KOPT-K1 (cell line): Measurements from ENCODE around the gene FGF14.
"Not testable (repeated sequence)": the region's sequence is repeated elsewhere in the genome, so short reads cannot be mapped to it uniquely, and the experiment has no call there.

Source experiments
- H3K27ac ChIP-seq: fragments of 200-600 bp; sonication (generic); 2 replicates; pipeline ENCODE4 v1.5.1; 2016; ENCODE audit warnings: antibody characterized with exemption, mild to moderate bottlenecking, low read depth, low read length; ENCODE audit not compliant: poor library complexity, severe bottlenecking
- H3K36me3 ChIP-seq: fragments of 200-600 bp; sonication (generic); 2 replicates; pipeline ENCODE4 v1.5.1; 2017; ENCODE audit warnings: antibody characterized with exemption, mild to moderate bottlenecking, low read length, moderate library complexity; ENCODE audit not compliant: insufficient read depth
- H3K9me3 ChIP-seq: fragments of 200-600 bp; sonication (generic); 2 replicates; pipeline ENCODE4 v1.5.1; 2017; ENCODE audit warnings: antibody characterized with exemption, low read length, mild to moderate bottlenecking; ENCODE audit not compliant: insufficient read depth, poor library complexity, severe bottlenecking

Gene FGF14

DNA sequence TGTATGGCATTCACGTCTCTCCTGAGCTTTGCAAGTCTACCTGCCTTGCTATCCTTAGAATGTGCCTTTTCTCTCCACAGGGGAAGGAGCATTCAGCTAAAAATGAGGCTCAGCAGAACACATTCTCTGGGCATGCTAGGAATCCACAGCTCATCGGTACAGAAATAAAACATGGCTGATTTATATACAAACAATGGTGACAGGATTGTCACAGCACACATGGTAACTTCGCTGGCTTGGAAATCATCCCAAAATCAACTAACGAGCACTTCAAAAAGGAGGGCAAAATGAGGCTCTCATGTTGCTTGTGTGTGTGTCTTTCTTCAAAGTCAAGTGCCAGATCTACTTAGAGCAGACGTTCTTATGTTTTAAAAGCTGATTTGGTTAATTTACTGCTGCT, 373.0 kb downstream of the FGF14 start:
- no peak overlapping the region for H3K27ac ChIP-seq
- H3K36me3 ChIP-seq: no peaks in the 10 kb centered on the region
- no peaks in the 10 kb centered on the region for H3K9me3 ChIP-seq

DNA sequence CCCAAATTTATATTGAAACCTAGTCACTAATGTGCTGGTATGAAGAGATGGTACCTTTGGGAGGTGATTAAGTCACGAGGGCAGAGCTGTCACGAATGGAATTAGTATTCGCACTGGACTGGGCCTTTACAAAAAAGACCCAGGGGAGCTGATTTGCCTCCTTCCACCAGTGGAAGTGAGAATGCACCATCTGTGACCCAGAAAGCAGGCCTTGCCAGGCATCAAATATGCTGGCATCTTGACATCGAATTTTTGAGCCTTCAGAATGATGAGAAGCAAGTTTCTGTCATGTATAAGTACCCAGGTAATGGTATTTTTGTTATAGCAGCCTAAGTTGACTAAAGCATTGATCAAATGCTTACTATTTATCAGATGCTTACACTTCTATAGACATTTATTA, 373.6 kb downstream of the FGF14 start:
- no peaks in the 10 kb centered on the region for H3K9me3 ChIP-seq
- H3K27ac ChIP-seq: no peak overlapping the region
- no peaks in the 10 kb centered on the region for H3K36me3 ChIP-seq

DNA sequence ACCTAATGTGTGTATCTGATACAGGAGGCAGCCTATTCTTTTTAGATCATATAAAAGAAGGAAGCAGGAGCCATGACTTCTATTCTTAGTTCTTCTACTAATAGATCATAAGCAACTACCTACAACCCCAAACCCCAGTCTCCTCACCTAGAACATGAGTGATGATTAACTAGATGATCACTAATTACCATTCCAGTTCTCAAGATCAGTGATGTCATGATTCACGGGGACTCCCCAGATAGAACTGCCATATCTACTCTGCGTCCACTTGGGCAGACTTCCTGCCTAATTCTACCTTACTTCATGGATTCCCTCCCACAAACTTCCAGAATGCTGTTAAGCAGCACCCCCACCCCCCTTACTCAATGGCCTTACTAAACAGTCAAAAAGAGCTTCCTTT, 380.1 kb downstream of the FGF14 start:
- Histone ChIP-seq H3K36me3 (no peaks in the 10 kb centered on the region), H3K27ac (no peak overlapping the region), H3K9me3 (peaks cover 8% of the 10 kb centered on the region)

DNA sequence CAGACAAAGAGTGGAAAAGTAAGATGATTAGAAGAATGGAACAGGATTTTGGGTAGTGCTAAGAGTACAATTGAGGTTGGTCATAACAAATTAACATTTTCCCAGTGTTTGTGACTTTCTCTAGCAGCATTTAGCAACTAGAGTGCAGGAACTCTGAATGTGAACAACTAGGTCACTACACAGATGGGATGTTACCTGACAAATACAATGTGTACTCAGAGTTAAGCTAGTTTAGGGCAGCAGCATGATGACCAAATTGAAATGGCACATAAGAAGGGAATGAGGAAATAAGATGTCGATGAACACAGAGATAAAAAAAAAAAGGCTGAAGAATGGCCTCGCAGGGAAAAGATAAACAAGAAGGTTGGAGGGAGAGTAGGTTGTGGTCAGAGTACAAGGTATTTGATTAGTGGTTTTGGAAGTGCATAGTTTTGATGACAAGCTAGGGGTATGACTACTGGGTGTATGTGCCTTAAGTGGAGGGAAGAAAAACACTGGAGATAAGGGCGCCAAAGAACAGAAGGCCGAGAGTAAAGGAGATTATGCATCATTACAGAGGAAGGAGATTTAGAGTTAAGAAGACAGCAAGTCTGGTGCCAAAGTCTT, 381.1 kb downstream of the FGF14 start:
- Histone ChIP-seq H3K27ac (no peak overlapping the region), H3K9me3 (peaks cover 8% of the 10 kb centered on the region), H3K36me3 (no peaks in the 10 kb centered on the region)

DNA sequence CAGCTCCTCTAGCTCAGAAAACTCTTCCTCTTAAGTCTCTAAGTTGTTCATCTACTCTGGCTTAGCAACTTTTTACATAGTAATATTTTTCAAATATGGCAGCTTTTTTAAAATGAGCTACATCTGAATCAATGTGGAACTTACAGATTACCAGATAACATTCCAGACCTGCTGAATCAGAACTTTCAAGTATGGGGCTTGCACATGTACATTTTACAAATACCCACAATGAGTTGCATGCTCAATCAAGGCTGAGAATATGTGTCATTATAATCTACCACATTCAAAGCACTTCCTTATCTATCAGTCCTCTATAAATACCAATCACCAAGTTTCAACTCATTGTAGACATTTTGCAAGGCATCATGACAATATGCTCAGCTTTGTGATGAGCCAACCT, 383.1 kb downstream of the FGF14 start:
- Histone ChIP-seq H3K9me3 (peaks cover 8% of the 10 kb centered on the region), H3K36me3 (no peaks in the 10 kb centered on the region), H3K27ac (no peak overlapping the region)

DNA sequence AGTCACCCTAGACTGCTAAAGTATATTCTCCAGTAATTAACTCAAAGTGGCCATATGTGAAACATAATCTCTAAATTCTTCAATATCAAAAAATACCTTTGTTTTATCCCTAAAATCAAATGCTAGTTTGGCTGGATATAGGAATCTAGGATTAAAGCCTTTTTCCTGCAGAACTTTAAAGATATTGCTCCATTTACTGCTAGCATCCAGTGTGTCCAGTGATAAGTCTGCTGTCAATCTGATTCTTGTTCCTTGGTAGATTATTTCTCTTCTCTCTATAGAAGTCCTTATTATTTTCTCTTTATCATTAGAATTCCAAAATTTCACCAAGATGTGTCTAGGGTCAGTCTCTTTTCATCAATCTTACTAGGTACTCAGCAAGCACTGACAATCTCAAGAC, 384.6 kb downstream of the FGF14 start:
- Histone ChIP-seq H3K36me3 (no peaks in the 10 kb centered on the region), H3K9me3 (peaks cover 8% of the 10 kb centered on the region), H3K27ac (no peak overlapping the region)

DNA sequence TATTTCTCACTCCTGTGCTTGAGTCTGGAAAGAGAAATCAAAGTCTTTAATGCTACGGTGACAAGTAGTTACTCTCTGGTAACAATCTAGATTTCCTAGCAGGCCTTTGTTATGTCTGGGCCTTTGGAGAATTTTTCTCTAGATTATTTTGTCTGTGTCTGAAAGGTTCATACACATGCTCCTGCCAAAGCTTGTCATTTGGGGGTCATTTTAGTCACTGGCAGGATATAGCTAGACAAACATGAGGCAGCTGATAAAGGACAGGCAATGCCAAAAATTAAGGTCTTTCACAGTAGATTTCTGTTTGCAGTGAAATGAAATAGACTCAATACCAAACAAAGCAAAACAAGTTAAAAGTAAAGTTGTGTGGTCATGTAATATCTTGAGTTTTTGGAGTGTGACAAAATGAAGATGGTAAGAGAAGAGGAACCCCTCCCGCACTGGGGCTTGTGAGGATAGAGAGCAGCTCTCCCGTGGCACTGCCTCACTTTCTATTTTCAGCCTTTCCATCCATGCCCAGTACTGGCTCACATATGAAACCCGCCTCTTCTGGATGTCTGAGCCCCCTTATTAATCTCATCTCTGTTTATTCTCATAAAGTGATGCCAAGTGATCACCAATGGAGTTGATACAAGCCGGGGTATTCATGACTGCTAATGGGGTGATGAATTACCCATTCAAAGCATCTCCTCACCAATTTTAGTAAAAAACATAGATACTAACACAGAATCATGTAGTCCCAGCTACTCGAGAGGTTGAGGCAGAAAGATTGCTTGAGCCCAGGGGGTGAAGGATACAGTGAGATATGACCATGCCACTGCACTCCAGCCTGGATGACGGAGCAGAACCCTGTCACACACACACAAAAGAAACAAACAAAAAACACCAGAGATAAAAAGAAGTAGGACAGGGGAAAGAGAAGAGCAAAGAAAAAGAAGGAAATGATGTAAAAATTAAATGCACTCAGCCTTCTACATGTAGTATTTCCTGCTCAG, 389.3 kb downstream of the FGF14 start:
- H3K36me3 ChIP-seq: no peaks in the 10 kb centered on the region
- H3K9me3 ChIP-seq: peaks cover 8% of the 10 kb centered on the region
- no peak overlapping the region for H3K27ac ChIP-seq

DNA sequence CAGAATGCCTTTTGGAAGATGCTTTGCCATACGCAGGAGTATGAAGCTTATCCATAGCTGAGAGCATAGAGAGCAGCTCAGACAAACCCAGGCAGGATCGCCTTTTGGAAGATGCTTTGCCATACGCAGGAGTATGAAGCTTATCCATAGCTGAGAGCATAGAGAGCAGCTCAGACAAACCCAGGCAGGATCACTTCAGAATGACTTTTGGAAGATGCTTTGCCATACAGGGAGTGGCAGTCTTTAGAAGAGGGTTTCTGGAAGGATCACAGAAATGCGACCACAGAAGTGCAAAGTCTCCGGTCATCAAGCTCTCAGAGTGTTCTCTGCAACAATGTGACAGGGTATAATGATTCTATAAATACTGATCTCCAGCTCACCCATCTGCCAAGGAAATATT, 390.4 kb downstream of the FGF14 start:
- not testable (repeated sequence) for H3K27ac ChIP-seq, H3K9me3 ChIP-seq, H3K36me3 ChIP-seq

DNA sequence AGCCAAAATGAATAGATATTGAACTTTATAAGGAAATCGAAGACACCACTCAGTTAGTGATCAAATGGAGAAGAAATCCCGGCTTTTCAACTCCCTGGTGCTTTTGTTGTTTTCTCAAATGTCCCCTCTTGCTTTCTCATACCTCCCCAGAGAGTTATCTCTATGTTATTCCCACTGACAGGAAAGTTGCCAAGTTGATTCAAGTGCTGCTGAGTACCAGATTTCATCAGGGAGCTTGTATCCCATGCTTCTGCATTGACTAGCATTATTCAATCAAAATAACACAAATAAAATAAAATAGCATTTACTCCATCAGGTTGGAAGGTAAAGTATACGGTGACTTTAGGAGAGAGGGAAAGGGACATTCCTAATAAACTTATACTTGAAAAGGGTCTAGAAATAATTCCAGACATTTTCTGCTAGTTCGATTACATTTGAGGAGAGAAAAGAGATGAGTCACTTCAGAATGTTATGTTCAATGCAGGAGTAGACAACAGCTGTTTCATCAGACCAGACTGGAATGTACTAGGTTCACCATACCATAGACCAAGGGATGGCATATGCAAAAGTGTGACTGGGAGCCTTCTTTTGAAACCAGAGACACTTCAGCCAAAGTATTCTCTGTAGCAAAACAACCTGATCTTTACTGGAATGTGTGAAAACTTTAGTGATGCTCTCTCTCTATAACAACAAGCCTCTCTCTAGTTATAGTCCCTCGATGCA, 397.8 kb downstream of the FGF14 start:
- H3K27ac ChIP-seq: no peak overlapping the region

DNA sequence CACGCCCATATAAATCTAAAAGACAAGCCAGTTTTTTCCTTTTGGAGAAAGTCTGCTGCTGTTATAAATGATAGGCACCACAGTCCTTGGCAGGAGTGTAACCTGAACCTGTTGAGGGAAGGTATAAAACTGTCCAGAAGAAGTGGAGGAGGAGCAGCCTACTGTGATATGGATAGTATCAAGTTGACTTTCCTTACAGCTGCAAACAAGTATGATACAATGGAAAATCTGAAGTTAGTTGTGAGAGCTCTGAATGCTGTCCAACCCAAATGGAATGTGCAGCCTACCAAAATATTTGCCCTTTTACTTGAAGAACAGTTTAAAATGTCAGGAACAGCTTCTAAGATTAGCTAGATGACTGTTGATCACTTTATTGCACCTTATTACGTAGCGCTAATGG, 399.6 kb downstream of the FGF14 start:
- Histone ChIP-seq H3K36me3 (no peaks in the 10 kb centered on the region), H3K27ac (no peak overlapping the region), H3K9me3 (no peaks in the 10 kb centered on the region)

More for the DNA sequence above, 397.8 kb downstream of the FGF14 start:
- Histone ChIP-seq H3K36me3 (no peaks in the 10 kb centered on the region), H3K9me3 (no peaks in the 10 kb centered on the region)

DNA sequence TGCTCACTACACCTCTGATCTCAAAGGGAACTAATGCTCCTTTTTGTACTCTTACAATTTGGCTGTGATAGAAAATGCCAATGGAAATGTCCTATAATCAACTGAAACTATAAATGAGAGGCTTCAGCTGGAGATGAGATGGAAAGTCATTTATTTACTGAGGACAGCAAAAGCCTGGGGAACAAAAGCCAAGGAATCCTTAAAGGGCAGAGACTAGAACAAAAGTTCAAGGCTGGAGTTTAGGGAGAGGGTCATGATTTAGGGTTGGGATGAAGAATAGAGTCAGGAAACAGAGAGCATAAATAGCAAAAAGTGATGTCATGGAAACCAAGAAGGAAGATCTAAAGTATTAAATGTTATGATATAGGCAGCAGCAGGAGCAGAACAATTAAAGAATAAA, 401.1 kb downstream of the FGF14 start:
- Histone ChIP-seq H3K36me3 (no peaks in the 10 kb centered on the region), H3K27ac (no peak overlapping the region)

DNA sequence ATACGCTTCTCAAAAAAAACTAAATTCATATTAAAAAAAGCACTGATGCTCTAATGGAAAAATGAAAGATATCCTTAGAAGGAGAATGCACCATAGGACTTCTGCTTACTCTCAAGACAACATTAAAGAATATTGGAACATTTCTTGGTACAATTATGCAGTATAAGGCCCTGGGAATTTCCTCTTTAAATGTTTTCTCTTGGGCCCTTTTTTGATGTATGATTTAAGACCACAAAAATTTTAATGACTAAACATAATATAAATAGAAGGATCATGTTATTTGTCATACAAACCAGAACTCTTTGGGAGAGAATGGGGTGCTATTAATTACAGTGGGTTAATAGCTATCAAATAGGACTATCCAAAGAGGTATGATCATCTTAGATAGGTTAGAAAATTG, 403.7 kb downstream of the FGF14 start:
- H3K36me3 ChIP-seq: no peaks in the 10 kb centered on the region

More for the DNA sequence above, 401.1 kb downstream of the FGF14 start:
- no peaks in the 10 kb centered on the region for H3K9me3 ChIP-seq

DNA sequence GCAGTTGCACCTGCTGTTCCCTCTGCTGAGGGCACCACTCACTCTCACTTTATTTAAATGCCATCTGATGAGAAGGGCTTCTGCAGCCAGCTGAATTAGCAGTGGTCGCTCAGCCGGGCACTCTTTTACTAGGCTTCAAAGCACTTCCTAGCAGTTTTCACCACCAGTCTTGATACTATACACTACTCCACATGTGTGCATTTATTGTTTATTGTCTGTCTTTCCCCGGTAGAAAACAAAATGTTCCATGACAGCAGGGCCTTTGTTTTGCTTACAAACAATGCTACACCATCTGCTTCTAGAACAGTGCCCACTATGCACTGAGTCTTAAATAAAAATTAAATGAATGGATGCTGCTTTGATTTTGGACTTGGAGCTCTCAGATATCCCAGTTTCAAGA, 404.9 kb downstream of the FGF14 start:
- Histone ChIP-seq H3K36me3 (no peaks in the 10 kb centered on the region), H3K9me3 (no peaks in the 10 kb centered on the region), H3K27ac (no peak overlapping the region)

More for the DNA sequence above, 403.7 kb downstream of the FGF14 start:
- no peaks in the 10 kb centered on the region for H3K9me3 ChIP-seq
- H3K27ac ChIP-seq: no peak overlapping the region

DNA sequence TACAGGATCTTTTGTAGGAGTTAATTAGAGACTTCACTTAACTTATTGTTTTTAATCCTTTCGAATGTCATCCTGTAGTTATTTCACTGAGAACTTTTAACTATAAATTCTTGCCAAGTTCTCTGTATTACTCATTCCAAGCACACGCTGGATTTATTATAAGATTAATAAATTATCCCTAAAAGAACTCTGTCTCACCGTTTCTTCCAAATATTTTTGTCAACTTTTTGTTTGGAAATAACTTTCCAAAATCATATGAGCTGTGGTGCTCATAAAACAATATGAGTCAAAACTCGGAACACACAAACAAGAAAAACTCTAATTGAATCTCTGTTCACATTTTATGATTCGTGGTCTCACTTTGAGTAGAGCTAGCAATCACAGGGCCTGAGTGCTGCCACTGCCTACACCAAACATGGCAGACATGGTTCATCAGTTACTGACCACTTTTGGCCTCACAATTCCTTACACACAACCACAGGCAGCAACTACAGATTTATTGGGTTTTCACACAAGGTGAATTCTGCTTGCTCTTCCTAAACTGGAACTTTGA, 412.0 kb downstream of the FGF14 start:
- Histone ChIP-seq H3K36me3 (no peaks in the 10 kb centered on the region), H3K9me3 (no peaks in the 10 kb centered on the region), H3K27ac (no peak overlapping the region)

DNA sequence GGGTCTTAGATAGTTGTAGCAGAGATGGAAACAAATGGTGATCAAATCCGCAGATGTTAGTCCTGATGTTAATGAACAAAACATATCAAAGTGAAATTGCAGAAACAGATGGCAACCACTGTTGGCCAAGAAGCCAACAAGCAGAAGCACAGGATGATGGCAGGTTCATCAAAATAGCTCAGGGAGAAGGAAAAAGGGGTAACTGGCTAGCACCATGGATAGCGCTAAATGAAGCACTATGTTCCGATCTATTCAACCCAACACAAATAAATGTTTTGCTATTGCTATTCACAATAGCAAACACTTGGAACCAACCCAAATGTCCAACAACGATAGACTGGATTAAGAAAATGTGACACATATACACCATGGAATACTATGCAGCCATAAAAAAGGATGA, 413.7 kb downstream of the FGF14 start:
- H3K9me3 ChIP-seq: no peaks in the 10 kb centered on the region
- no peak overlapping the region for H3K27ac ChIP-seq
- H3K36me3 ChIP-seq: no peaks in the 10 kb centered on the region
